HepG2 (cell line): ENCODE measurements around the gene KCTD19. TPM values are rescaled to one million over a fixed set of nuclear protein-coding genes. Genes with fewer than 3 reads are reported as not detected.

ENCODE experiments used
- ARNT ChIP-seq: fragments of 450-650 bp; IDR thresholded peaks from 2 replicates; pipeline ENCODE4 v1.6.1; 2017
- ATF5 ChIP-seq: sonication (generic); formaldehyde crosslinking; IDR thresholded peaks from 2 replicates; pipeline ENCODE4 v1.4.0; 2020; ENCODE audit warnings: mild to moderate bottlenecking, low read depth, missing genetic modification reagents
- CBX2 ChIP-seq, 2 experiments: fragments of 200-600 bp in 1 of 2; sonication (generic); formaldehyde crosslinking in 1 of 2; IDR thresholded peaks; 2 replicates each; pipeline versions ENCODE4 v1.7.0 to v1.8.1; 2018 to 2022; ENCODE audit warnings: low read depth in 2 of 2, low read length in 1 of 2, mild to moderate bottlenecking in 1 of 2, missing genetic modification reagents in 1 of 2
- ERF ChIP-seq: IDR thresholded peaks from 2 replicates; pipeline ENCODE4 v1.6.1; 2018; ENCODE audit warnings: missing biosample characterization, missing genetic modification reagents
- FUBP1 ChIP-seq: sonication (generic); formaldehyde crosslinking; IDR thresholded peaks from 2 replicates; pipeline ENCODE4 v1.5.1; 2020; ENCODE audit warnings: missing genetic modification reagents, mild to moderate bottlenecking, borderline replicate concordance
- GATAD1 ChIP-seq: IDR thresholded peaks from 2 replicates; pipeline ENCODE4 v1.6.1; 2016; ENCODE audit warnings: missing genetic modification reagents, missing compliant biosample characterization
- IRF9 ChIP-seq: sonication (generic); formaldehyde crosslinking; IDR thresholded peaks from 2 replicates; pipeline ENCODE4 v1.8.0; 2022; ENCODE audit warnings: missing genetic modification reagents, mild to moderate bottlenecking, borderline replicate concordance
- KLF15 ChIP-seq: sonication (generic); formaldehyde crosslinking; IDR thresholded peaks from 2 replicates; pipeline ENCODE4 v1.8.1; 2023; ENCODE audit warnings: borderline replicate concordance, mild to moderate bottlenecking, inconsistent platforms, missing genetic modification reagents, mixed read lengths
- MEF2D ChIP-seq: sonication (generic); formaldehyde crosslinking; IDR thresholded peaks from 2 replicates; pipeline ENCODE4 v1.5.1; 2020; ENCODE audit warnings: mild to moderate bottlenecking, missing genetic modification reagents
- MTF1 ChIP-seq: sonication (generic); formaldehyde crosslinking; IDR thresholded peaks from 2 replicates; pipeline ENCODE4 v1.5.0; 2020; ENCODE audit warnings: missing genetic modification reagents
- NFYB ChIP-seq: sonication (generic); formaldehyde crosslinking; IDR thresholded peaks from 2 replicates; pipeline ENCODE4 v1.4.0; 2020; ENCODE audit warnings: missing genetic modification reagents
- POLR2G ChIP-seq: fragments of 200-400 bp; formaldehyde crosslinking; IDR thresholded peaks from 2 replicates; pipeline ENCODE4 v1.6.1; 2018; ENCODE audit warnings: mild to moderate bottlenecking, low read depth, low read length, moderate library complexity
- RCOR2 ChIP-seq: IDR thresholded peaks from 2 replicates; pipeline ENCODE4 v1.6.1; 2016; ENCODE audit warnings: missing biosample characterization, missing genetic modification reagents
- TRAFD1 ChIP-seq: sonication (generic); formaldehyde crosslinking; IDR thresholded peaks from 2 replicates; pipeline ENCODE4 v1.5.1; 2020; ENCODE audit warnings: missing genetic modification reagents, mild to moderate bottlenecking, borderline replicate concordance
- U2AF2 ChIP-seq: fragments of 200-400 bp; formaldehyde crosslinking; IDR thresholded peaks from 2 replicates; pipeline ENCODE4 v1.6.1; 2017; ENCODE audit warnings: low read depth, mild to moderate bottlenecking, low read length
- USF2 ChIP-seq, 2 experiments: sonication (generic) in 1 of 2; formaldehyde crosslinking in 1 of 2; IDR thresholded peaks; 2 replicates each; pipeline versions ENCODE4 v1.5.1 to v1.6.1; 2011 to 2020; ENCODE audit warnings: borderline replicate concordance in 1 of 2, low read depth in 1 of 2, low read length in 1 of 2, mild to moderate bottlenecking in 1 of 2, missing genetic modification reagents in 1 of 2, moderate library complexity in 1 of 2
- ZBTB21 ChIP-seq: sonication (generic); formaldehyde crosslinking; IDR thresholded peaks from 2 replicates; pipeline ENCODE4 v1.4.0; 2020; ENCODE audit warnings: missing genetic modification reagents
- ZBTB8A ChIP-seq: sonication (generic); formaldehyde crosslinking; IDR thresholded peaks from 2 replicates; pipeline ENCODE4 v1.4.0; 2020; ENCODE audit warnings: mild to moderate bottlenecking, low read depth, missing genetic modification reagents, borderline replicate concordance
- ZMAT5 ChIP-seq: sonication (generic); formaldehyde crosslinking; IDR thresholded peaks from 2 replicates; pipeline ENCODE4 v1.5.0; 2020; ENCODE audit warnings: mild to moderate bottlenecking, low read depth, missing genetic modification reagents, borderline replicate concordance
- ZMYM4 ChIP-seq: sonication (generic); formaldehyde crosslinking; IDR thresholded peaks from 2 replicates; pipeline ENCODE4 v1.8.1; 2023; ENCODE audit warnings: mild to moderate bottlenecking, missing genetic modification reagents
- ZNF615 ChIP-seq: sonication (generic); formaldehyde crosslinking; IDR thresholded peaks from 2 replicates; pipeline ENCODE4 v1.5.0; 2020; ENCODE audit warnings: mild to moderate bottlenecking, missing genetic modification reagents, borderline replicate concordance
- polyA plus RNA-seq, 8 experiments: library from polyadenylated mRNA; depleted of rRNA in 3 of 8; stranded (reverse) in 7 of 8; unstranded in 1 of 8; fragments of >200 nt; fragmentation: Illumina TruSeq in 4 of 8; extraction: Trizol in 4 of 8; gene quantifications; 2 replicates each; pipeline versions ENCODE4 v1.2.1 to v1.2.3, GENCODE V29; 2011 to 2016; ENCODE audit warnings: low read depth in 4 of 8, missing spikeins in 1 of 8, mixed read lengths in 1 of 8; ENCODE audit not compliant: insufficient read depth in 1 of 8
- total RNA-seq, 5 experiments: library from RNA; depleted of rRNA; stranded (reverse); fragments of >200 nt; fragmentation: Illumina TruSeq; extraction: Trizol; gene quantifications; 2 replicates each; pipeline ENCODE4 v1.2.3, GENCODE V29; 2016; ENCODE audit warnings: low read depth in 1 of 5

KCTD19 gene
- total and polyA plus RNA-seq, 2 of the 13 experiments (the other 11 are each of a cell fraction or from before 2014, with no cell fraction given) = not detected

GRCh38 chr16:67278773-67279295 is 47.7 kb downstream of the KCTD19 start (continued):
- TF ChIP-seq KLF15 (CRISPR knock-in tag) = no peak
- no peak for TF ChIP-seq ZNF615 (CRISPR knock-in tag)
- no peak for TF ChIP-seq USF2 (IDR thresholded peaks at IDR 0.05; ENCODE audit: low read depth, low read length)
- TF ChIP-seq USF2 (CRISPR knock-in tag; IDR thresholded peaks at IDR 0.05; ENCODE audit: borderline replicate concordance) = 0 out of 2 replicates have a peak, but pooled peaks have one; percentile 47
- no peak for TF ChIP-seq ARNT
- TF ChIP-seq MTF1 (CRISPR knock-in tag) = peak; percentile 84
- TF ChIP-seq U2AF2 = no peak
- TF ChIP-seq CBX2 (IDR thresholded peaks at IDR 0.05; ENCODE audit: low read depth, low read length) = no peak
- TF ChIP-seq CBX2 (CRISPR knock-in tag; IDR thresholded peaks at IDR 0.05; ENCODE audit: low read depth) = no peak
- TF ChIP-seq NFYB (CRISPR knock-in tag) = no peak
- TF ChIP-seq GATAD1 = peak; percentile 44; the same call in 1 of the 2 replicates
- no peak for TF ChIP-seq ZMAT5
- no peak for TF ChIP-seq IRF9
- peak; percentile 58; the same call in 1 of the 2 replicates for TF ChIP-seq ERF (CRISPR knock-in tag)
- TF ChIP-seq ZBTB21 (CRISPR knock-in tag) = no peak
- no peak for TF ChIP-seq POLR2G
- no peak for TF ChIP-seq TRAFD1 (CRISPR knock-in tag)
- TF ChIP-seq ATF5 = no peak
- no peak for TF ChIP-seq ZBTB8A (CRISPR knock-in tag)
- no peak for TF ChIP-seq MEF2D (CRISPR knock-in tag)
- TF ChIP-seq ZMYM4 (CRISPR knock-in tag) = no peak
- TF ChIP-seq RCOR2 = no peak
- TF ChIP-seq FUBP1 (CRISPR knock-in tag) = no peak
